ENCODE data around the gene B3GNT2.
"Not testable (repeated sequence)": the region's sequence is repeated elsewhere in the genome, so short reads cannot be mapped to it uniquely, and the experiment has no call there.

B3GNT2 gene

DNA sequence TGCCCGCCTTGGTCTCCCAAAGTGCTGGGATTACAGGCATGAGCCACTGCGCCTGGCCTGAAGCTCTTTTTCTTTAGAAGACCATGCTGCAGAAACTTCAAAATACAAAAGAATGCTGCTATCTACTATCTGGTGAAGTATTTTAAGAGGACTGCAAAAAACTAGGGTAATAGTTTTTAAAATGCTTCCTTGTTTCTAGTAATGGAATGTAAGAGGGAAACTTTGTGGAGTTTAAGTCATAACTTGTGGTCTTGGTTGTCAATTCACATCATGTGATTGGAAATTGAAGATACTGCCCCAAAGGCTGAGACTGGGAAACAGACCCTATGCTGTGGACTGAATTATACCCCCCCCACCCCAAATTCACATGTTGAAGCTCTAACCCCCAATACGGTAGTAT is 68.3 kb downstream of the B3GNT2 start:
- DNase-seq (ENCODE audit: insufficient read length, low spot score) (no peak), FAIRE-seq (no peak)
- TF ChIP-seq, protein P1, sequence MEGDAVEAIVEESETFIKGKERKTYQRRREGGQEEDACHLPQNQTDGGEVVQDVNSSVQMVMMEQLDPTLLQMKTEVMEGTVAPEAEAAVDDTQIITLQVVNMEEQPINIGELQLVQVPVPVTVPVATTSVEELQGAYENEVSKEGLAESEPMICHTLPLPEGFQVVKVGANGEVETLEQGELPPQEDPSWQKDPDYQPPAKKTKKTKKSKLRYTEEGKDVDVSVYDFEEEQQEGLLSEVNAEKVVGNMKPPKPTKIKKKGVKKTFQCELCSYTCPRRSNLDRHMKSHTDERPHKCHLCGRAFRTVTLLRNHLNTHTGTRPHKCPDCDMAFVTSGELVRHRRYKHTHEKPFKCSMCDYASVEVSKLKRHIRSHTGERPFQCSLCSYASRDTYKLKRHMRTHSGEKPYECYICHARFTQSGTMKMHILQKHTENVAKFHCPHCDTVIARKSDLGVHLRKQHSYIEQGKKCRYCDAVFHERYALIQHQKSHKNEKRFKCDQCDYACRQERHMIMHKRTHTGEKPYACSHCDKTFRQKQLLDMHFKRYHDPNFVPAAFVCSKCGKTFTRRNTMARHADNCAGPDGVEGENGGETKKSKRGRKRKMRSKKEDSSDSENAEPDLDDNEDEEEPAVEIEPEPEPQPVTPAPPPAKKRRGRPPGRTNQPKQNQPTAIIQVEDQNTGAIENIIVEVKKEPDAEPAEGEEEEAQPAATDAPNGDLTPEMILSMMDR (IDR thresholded peaks at IDR 0.05; ENCODE audit: insufficient read depth, missing control alignments): no peak

DNA sequence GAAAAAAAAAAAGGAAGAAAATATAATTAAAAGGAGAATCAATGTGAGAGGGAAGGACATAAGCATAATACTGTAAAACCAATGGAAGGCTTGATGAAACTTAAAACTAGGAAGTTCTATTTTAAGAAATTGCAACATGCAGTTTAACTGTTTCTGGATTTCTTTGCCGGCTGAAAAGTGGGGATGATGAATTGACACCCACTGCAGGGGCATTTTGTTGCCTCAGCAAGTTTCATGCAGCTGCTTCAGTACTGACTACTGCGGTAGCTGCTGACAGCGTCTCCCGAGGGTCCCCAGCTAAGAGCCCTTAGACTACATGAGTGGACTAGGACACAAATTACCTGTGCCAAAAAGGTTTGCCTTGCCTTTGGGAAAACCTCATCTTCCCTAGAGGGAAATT is 69.2 kb downstream of the B3GNT2 start:
- DNase-seq (ENCODE audit: insufficient read length, low spot score) (no peak), FAIRE-seq (no peak)
- TF ChIP-seq, protein P1 (IDR thresholded peaks at IDR 0.05; ENCODE audit: insufficient read depth, missing control alignments): no peak

DNA sequence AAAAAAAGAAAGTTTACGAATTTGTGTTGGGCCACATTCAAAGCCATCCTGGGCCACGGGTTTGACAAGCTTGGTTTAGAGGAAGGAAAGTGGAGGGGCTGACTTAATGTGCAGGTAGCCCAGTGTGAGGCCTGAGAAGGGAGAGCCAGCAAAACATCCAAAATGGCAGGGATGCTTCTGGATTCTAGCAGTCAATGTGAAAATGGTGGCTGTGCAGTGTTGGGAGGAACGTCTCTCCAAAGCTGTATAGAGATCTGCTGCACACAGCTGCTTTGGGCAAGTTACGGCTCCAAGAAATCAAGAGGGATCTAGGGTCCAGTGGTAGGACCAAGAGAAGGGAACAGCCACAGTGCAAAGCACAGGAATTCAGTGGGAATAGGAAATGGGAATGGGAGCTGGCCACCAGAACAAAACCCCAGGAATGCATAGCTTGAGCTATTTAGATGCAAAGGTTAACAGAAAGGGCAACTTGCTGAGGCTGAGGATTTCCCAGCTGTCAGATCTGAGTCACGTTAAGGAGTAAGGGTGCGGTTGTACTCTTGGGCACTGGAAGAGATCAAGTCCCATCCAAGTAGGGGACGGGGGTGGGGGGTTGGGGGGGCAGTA is 70.6 kb downstream of the B3GNT2 start:
- DNase-seq (ENCODE audit: insufficient read length, low spot score): no peak

DNA sequence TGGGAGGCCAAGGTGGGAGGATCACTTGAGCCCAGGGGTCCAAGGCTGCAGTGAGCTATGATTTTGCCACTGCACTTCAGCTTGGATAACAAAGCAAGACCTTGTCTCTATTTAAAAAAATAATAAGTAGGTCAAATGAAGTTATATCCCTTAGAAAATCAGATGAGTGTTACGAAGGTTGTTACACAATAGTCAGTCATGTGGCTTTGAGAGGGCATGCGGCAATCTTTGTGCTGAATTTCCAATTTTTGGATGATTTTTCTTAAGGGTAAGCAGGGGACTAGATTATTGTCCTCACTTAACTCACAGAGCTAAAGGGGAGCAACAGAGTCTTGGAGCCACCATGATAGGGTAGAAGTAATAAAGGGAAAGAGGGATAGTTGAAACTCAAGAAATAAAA is 71.8 kb downstream of the B3GNT2 start:
- TF ChIP-seq, protein P1 (IDR thresholded peaks at IDR 0.05; ENCODE audit: insufficient read depth, missing control alignments): no peak
- no peak for FAIRE-seq

More for the DNA sequence above, 70.6 kb downstream of the B3GNT2 start:
- FAIRE-seq: no peak
- TF ChIP-seq, protein P1 (IDR thresholded peaks at IDR 0.05; ENCODE audit: insufficient read depth, missing control alignments): no peak

DNA sequence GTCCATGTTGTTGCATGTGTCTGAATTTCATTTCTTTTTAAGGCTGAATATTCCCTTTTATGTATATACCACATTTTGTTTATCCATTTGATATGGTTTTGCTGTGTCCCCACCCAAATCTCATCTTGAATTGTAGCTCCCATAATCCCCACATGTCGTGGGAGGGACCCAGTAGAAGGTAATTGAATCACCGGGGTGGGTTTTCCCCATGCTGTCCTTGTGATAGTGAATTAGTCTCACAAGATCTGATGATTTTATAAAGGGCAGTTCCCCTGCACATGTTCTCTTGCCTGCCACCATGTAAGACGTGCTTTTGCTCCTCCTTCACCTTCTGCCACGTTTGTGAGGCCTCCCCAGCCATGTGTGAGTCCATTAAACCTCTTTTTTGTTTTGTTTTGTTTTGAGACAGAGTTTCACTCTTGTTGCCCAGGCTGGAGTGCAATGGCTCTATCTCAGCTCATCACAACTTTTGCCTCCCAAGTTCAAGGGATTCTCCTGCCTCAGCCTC is 72.8 kb downstream of the B3GNT2 start:
- not testable (repeated sequence) for DNase-seq (ENCODE audit: insufficient read length, low spot score); FAIRE-seq

More for the DNA sequence above, 71.8 kb downstream of the B3GNT2 start:
- no peak for DNase-seq (ENCODE audit: insufficient read length, low spot score)

DNA sequence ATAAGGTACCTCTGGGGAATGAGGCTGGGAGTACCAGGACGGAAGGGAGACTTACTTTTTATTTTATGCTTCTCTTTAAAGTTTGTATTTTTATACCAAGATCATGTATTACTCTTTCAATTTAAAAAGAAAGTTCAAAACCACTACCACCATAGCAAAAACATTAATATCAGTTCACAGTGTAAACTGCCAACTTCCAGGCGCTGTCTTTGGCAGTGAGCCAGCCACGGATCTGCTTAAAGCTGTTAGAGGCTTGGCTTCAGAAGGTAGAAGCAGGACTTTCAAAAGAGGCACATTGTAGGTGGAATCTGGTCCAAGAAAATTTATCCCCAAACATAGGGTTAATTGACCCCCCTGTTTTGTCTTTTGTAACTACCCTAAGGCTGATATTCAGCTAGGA is 74.8 kb downstream of the B3GNT2 start:
- FAIRE-seq: no peak
- DNase-seq (ENCODE audit: insufficient read length, low spot score): no peak
- TF ChIP-seq, protein P1 (IDR thresholded peaks at IDR 0.05; ENCODE audit: insufficient read depth, missing control alignments): no peak

All from D721Med (cell line).